ENCODE measurements around the gene KSR2.

The KSR2 gene

GRCh38 chr12:117820216-117820907, 148.4 kb downstream of the KSR2 start:
- no peak overlapping the region for H3K4me3 ChIP-seq (ENCODE audit: low read depth, low read length)
- in situ Hi-C loops (cut with HindIII; ENCODE audit: low sequenced_read_pairs), result no loop called here
- DNase-seq (ENCODE audit: low read depth, low spot score), result no peak
- TF ChIP-seq CTCF (IDR thresholded peaks at IDR 0.05; ENCODE audit: low read depth, low read length), result no peak

- H3K4me3 ChIP-seq (ENCODE audit: low read depth, low read length), result no peak overlapping the region
- in situ Hi-C loops (cut with HindIII; ENCODE audit: low sequenced_read_pairs), result no loop called here
- DNase-seq (ENCODE audit: low read depth, low spot score), result no peak
- TF ChIP-seq CTCF (IDR thresholded peaks at IDR 0.05; ENCODE audit: low read depth, low read length), result no peak
These were observed 149.6 kb downstream of the KSR2 start for GRCh38 chr12:117819160-117819559.

GRCh38 chr12:117818400-117818799, 150.4 kb downstream of the KSR2 start:
- in situ Hi-C loops (cut with HindIII; ENCODE audit: low sequenced_read_pairs), result no loop called here

GRCh38 chr12:117809509-117809908, 159.3 kb downstream of the KSR2 start:
- no peak for DNase-seq (ENCODE audit: low read depth, low spot score)
- in situ Hi-C loops (cut with HindIII; ENCODE audit: low sequenced_read_pairs), result no loop called here
- TF ChIP-seq CTCF (IDR thresholded peaks at IDR 0.05; ENCODE audit: low read depth, low read length), result no peak
- H3K4me3 ChIP-seq (ENCODE audit: low read depth, low read length), result no peak overlapping the region

More at GRCh38 chr12:117818400-117818799, 150.4 kb downstream of the KSR2 start:
- DNase-seq (ENCODE audit: low read depth, low spot score), result no peak
- no peak overlapping the region for H3K4me3 ChIP-seq (ENCODE audit: low read depth, low read length)
- no peak for TF ChIP-seq CTCF (IDR thresholded peaks at IDR 0.05; ENCODE audit: low read depth, low read length)

GRCh38 chr12:117807946-117808345, 160.8 kb downstream of the KSR2 start:
- in situ Hi-C loops (cut with HindIII; ENCODE audit: low sequenced_read_pairs), result no loop called here
- H3K4me3 ChIP-seq (ENCODE audit: low read depth, low read length), result no peak overlapping the region
- DNase-seq (ENCODE audit: low read depth, low spot score), result no peak
- no peak for TF ChIP-seq CTCF (IDR thresholded peaks at IDR 0.05; ENCODE audit: low read depth, low read length)

- no peak overlapping the region for H3K4me3 ChIP-seq (ENCODE audit: low read depth, low read length)
- no peak for TF ChIP-seq CTCF (IDR thresholded peaks at IDR 0.05; ENCODE audit: low read depth, low read length)
- in situ Hi-C loops (cut with HindIII; ENCODE audit: low sequenced_read_pairs), result no loop called here
- no peak for DNase-seq (ENCODE audit: low read depth, low spot score)
These were observed 161.4 kb downstream of the KSR2 start for GRCh38 chr12:117807355-117807754.

All from astrocyte of the spinal cord (primary cell).